Measurements from ENCODE around the gene LOXL1. TPM values are rescaled to one million over a fixed set of nuclear protein-coding genes. Genes with fewer than 3 reads are reported as not detected.
A peak's percentile ranks its signal among the peaks of the same experiment; 100 is the strongest.

The LOXL1 gene, protein sequence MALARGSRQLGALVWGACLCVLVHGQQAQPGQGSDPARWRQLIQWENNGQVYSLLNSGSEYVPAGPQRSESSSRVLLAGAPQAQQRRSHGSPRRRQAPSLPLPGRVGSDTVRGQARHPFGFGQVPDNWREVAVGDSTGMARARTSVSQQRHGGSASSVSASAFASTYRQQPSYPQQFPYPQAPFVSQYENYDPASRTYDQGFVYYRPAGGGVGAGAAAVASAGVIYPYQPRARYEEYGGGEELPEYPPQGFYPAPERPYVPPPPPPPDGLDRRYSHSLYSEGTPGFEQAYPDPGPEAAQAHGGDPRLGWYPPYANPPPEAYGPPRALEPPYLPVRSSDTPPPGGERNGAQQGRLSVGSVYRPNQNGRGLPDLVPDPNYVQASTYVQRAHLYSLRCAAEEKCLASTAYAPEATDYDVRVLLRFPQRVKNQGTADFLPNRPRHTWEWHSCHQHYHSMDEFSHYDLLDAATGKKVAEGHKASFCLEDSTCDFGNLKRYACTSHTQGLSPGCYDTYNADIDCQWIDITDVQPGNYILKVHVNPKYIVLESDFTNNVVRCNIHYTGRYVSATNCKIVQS
- 9.8 and 10.4 TPM in 2 replicates for total RNA-seq (2014; rRNA removed; shearing (Covaris generic))
- polyA plus RNA-seq (2014; cell fraction: nucleus; rRNA removed), result 5.7 and 11.4 TPM in 2 replicates

DNA sequence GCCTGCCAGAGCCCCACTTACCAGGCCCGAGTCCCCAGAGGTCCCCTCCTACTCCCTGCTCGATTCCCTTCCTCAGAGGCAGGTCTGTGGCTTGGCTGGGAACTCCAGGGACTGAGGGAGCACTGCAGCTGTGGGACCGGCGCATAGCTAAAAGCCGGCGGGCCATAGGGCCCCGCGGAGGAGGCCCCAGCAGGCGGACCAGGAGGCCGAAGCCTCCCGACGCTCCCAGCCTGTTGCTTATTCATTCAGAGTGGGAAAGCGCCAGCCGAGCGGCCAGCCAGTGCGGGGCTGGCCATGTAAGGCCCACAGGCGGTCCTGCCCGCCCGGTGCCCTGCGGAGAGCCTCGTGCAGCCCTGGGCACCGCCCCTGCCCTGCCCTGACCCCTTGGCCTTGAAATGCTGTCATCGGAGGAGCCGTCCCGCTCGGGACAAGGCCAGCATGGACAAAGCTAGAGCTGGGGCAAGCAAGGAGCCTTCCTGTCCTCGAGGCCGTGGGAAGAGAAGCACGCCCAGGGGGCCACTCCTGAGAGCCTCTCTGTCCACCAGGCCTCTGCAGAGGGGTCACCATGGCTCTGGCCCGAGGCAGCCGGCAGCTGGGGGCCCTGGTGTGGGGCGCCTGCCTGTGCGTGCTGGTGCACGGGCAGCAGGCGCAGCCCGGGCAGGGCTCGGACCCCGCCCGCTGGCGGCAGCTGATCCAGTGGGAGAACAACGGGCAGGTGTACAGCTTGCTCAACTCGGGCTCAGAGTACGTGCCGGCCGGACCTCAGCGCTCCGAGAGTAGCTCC is at the start of gene LOXL1:
Gene LOXL1 (plus strand): TSS at position 244 of the 784 bp plus-strand sequence. CDS start 322 bp downstream, at position 566.
- DNase-seq (ENCODE audit: extremely low read depth, low read depth), result peak; percentile 62

- DNase-seq (ENCODE audit: extremely low read depth, low read depth), result no peak
Observed at GRCh38 chr15:73879426-73879825, 46.8 kb upstream of the LOXL1 start.

GRCh38 chr15:73881579-73882320 is 44.5 kb upstream of the LOXL1 start:
- DNase-seq (ENCODE audit: extremely low read depth, low read depth), result no peak

DNA sequence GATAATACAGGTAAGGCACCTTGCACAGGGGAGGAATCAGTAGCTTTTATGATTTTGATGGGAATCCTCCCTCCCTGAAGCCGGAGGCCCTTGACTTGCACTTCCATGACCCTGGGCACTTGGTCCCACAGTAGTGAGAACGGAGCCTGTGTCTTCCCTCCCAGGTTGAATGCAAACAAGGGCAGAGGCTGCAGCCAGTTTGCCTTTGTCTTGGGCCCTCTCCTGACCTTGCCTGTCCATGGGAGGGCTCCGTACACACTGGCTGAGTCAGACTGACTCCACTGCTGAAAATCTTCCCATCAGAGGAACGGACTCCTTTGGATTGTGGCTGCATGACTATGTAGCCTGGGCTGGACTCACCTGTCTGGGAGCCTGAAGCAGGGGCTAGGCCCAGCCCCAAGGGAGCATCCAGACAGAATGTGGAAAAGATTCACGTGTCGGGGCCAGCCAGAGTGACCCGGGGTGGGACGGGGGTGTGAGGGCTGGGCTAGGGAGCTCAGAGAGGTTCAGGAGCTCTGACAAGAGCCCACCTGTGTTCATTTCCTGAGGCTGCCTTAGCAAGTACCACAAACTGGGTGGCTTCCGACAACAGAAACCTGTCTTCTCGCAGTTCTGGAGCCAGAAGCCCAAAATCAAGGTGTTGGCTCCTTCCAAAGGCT is 43.4 kb upstream of the LOXL1 start:
- DNase-seq (ENCODE audit: extremely low read depth, low read depth), result no peak

GRCh38 chr15:73884159-73884558 is 42.1 kb upstream of the LOXL1 start:
- no peak for DNase-seq (ENCODE audit: extremely low read depth, low read depth)

GRCh38 chr15:73885954-73886700 is 40.1 kb upstream of the LOXL1 start:
- DNase-seq (ENCODE audit: extremely low read depth, low read depth), result no peak

DNA sequence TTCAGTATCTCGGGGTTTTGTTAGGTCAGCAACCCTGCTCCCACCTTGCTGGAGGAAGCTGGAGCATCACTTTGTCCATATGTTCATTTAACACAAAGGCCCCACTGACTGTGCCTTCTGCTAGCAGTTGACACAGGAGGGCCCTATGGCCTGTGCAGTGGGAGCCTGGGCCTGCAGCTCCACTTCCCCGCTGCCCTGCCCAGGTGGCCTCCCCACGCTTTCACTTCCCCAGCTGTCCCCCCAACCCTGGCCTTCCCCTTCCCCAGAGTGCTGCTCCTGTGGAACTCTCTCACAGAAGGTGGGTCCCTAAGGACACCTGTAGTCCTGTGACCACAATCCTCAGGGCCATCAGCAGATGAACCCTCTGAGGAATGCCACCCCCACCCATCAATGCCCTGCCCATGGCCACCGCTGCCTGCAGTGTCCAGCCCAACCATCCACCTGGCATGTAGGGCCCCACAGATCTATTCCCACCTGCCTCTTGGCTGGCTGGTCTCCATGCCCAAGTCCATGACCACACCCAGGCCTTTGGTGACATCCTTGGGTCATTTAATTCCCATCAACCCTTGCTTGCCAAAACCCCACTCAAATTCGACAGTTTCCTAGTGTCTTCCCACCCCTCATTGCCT is 39.4 kb upstream of the LOXL1 start:
- DNase-seq (ENCODE audit: extremely low read depth, low read depth), result no peak

DNA sequence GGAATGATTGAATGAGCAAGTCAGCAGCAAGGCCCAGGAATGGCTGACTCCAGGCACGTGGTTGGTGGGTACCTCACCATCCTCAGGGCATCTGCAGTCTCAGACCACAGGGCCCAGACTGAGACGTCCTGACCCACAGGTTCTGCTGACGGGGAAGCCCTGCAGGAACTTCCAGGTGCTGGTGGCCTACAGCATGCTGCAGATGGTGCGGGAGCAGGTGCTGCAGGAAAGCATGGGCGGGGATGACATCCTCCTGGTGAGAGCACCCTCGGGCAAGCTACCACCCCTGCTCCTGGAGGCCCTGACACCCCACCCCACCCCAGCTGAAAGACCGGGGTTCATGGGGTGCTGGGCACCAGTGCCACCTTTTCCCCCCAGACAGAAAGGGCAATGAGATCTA is 38.8 kb upstream of the LOXL1 start:
- DNase-seq (ENCODE audit: extremely low read depth, low read depth), result no peak

GRCh38 chr15:73888224-73889041 is 37.8 kb upstream of the LOXL1 start:
- no peak for DNase-seq (ENCODE audit: extremely low read depth, low read depth)

DNA sequence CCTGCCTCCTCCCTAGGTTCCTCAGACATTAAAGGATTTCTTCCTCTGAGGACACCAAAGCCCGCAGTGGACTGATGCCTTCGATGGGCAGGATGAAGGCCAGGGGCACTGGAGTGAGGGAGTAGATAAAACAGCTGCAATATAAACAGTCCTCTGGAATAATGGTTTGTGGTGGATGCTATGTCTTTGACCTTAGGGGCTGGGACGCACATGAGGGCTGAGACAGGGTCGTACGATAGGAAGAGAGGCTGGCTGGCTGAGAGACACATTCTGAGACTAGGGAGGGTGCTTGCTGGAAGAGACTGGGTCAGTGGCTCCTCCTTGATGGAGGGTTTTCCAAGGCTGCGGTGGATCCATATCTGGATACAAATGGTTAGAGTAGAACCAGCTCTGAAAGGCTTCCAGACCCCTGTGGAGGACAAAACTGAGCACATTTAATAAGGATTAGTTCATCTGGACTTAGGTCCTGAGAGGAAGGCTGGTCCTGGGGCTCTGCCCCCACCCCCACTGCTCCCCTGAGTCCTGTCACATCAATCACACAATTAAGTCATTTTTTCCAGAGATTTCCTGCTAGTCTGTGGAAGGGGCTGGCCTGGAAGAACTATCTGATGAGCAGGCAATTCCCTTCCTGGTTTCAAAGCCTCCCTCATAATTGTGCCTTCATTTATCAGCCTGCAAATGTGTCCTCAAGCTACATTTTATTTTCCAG is 37.1 kb upstream of the LOXL1 start:
- DNase-seq (ENCODE audit: extremely low read depth, low read depth), result no peak

- no peak for DNase-seq (ENCODE audit: extremely low read depth, low read depth)
Observed at GRCh38 chr15:73889762-73890124, 36.5 kb upstream of the LOXL1 start.

- DNase-seq (ENCODE audit: extremely low read depth, low read depth), result no peak
Observed at GRCh38 chr15:73891328-73892315, 34.6 kb upstream of the LOXL1 start.

GRCh38 chr15:73892446-73893226 is 33.6 kb upstream of the LOXL1 start:
- DNase-seq (ENCODE audit: extremely low read depth, low read depth), result no peak

GRCh38 chr15:73894133-73894814 is 32.0 kb upstream of the LOXL1 start:
- no peak for DNase-seq (ENCODE audit: extremely low read depth, low read depth)

All from NCI-H460 (cell line).